CD4-positive, alpha-beta memory T cell (primary cell): ENCODE data around the gene APEX1. TPM values are rescaled to one million over a fixed set of nuclear protein-coding genes. Genes with fewer than 3 reads are reported as not detected.
A peak's percentile ranks its signal among the peaks of the same experiment; 100 is the strongest.
"Not testable (repeated sequence)": the region's sequence is repeated elsewhere in the genome, so short reads cannot be mapped to it uniquely, and the experiment has no call there.

Source experiments
- CTCF ChIA-PET: fragments of 350-600 bp; sonication (Branson Sonifier 250); formaldehyde crosslinking; loops from one replicate; lab custom pipeline; 2021; ENCODE audit warnings: inconsistent platforms; ENCODE audit not compliant: partially characterized antibody; lab: Charles Lee
- POLR2A ChIA-PET: fragments of 350-600 bp; sonication (Branson Sonifier 250); formaldehyde crosslinking; loops from one replicate; lab custom pipeline; 2021; ENCODE audit not compliant: partially characterized antibody; lab: Charles Lee
- DNase-seq, 5 donors: peaks; one replicate each; pipeline versions ENCODE4 v3.0.0 to v3.0.0-alpha.2; 2020 to 2022; ENCODE audit warnings: mixed read lengths in 1 of 5
- H3K27ac ChIP-seq: one replicate; pipeline ENCODE4 v1.7.0; 2013; ENCODE audit warnings: low read depth, low read length
- H3K27me3 ChIP-seq: 2 replicates; pipeline ENCODE4 v1.7.0; 2013; ENCODE audit warnings: mild to moderate bottlenecking, low read length, moderate library complexity; ENCODE audit not compliant: insufficient read depth
- H3K36me3 ChIP-seq: 2 replicates; pipeline ENCODE4 v1.7.0; 2013; ENCODE audit warnings: mild to moderate bottlenecking, low read length, moderate library complexity; ENCODE audit not compliant: insufficient read depth
- H3K4me1 ChIP-seq: 2 replicates; pipeline ENCODE4 v1.7.0; 2013; ENCODE audit warnings: mild to moderate bottlenecking, low read length, moderate library complexity; ENCODE audit not compliant: insufficient read depth
- H3K4me3 ChIP-seq, 2 donors: one replicate each; pipeline ENCODE4 v1.7.0; 2013; ENCODE audit warnings: low read length in 2 of 2, mild to moderate bottlenecking in 1 of 2
- H3K9me3 ChIP-seq, 2 donors: one replicate each; pipeline ENCODE4 v1.7.0; 2013; ENCODE audit warnings: low read length in 2 of 2, control low read depth in 1 of 2; ENCODE audit not compliant: control insufficient read depth in 1 of 2
- H3K27ac Mint-ChIP-seq, 7 donors: one replicate each; pipeline ENCODE4 v1.8.0; 2020 to 2021; ENCODE audit warnings: mixed read lengths in 7 of 7, mild to moderate bottlenecking in 6 of 7, inconsistent platforms in 3 of 7, moderate library complexity in 3 of 7
- H3K27me3 Mint-ChIP-seq, 2 donors: one replicate each; pipeline ENCODE4 v1.8.0; 2020 to 2021; ENCODE audit warnings: mixed read lengths in 2 of 2
- H3K36me3 Mint-ChIP-seq, 2 donors: one replicate each; pipeline ENCODE4 v1.8.0; 2020 to 2021; ENCODE audit warnings: mixed read lengths in 2 of 2, inconsistent platforms in 1 of 2, mild to moderate bottlenecking in 1 of 2
- H3K4me1 Mint-ChIP-seq, 4 donors: one replicate each; pipeline ENCODE4 v1.8.0; 2020 to 2021; ENCODE audit warnings: mixed read lengths in 4 of 4, mild to moderate bottlenecking in 1 of 4
- H3K4me3 Mint-ChIP-seq, 8 donors: one replicate each; pipeline ENCODE4 v1.8.0; 2020 to 2021; ENCODE audit warnings: mixed read lengths in 8 of 8, mild to moderate bottlenecking in 7 of 8, moderate library complexity in 6 of 8, inconsistent platforms in 3 of 8
- H3K9me3 Mint-ChIP-seq, 8 donors: one replicate each; pipeline ENCODE4 v1.8.0; 2020 to 2021; ENCODE audit warnings: mixed read lengths in 8 of 8, mild to moderate bottlenecking in 5 of 8, inconsistent platforms in 3 of 8, moderate library complexity in 1 of 8
- intact Hi-C: fragments of 100-400 bp; cut with micrococcal nuclease; formaldehyde crosslinking; loops from one replicate; pipeline ENCODE4 v1.15.1; 2023
- polyA plus RNA-seq, 2 donors: library from polyadenylated mRNA; unstranded; fragments of 300-500 nt; fragmentation: Illumina TruSeq; gene quantifications; one replicate each; pipeline ENCODE4 v1.2.3, GENCODE V29; 2021
- total RNA-seq, 2 experiments: library from RNA; stranded (reverse); gene quantifications; one replicate each; pipeline ENCODE4 v1.2.3, GENCODE V29; 2021

APEX1 gene
- total and polyA plus RNA-seq, 4 experiments from 2014 or later, result 102 to 144 (median 122) TPM

DNA sequence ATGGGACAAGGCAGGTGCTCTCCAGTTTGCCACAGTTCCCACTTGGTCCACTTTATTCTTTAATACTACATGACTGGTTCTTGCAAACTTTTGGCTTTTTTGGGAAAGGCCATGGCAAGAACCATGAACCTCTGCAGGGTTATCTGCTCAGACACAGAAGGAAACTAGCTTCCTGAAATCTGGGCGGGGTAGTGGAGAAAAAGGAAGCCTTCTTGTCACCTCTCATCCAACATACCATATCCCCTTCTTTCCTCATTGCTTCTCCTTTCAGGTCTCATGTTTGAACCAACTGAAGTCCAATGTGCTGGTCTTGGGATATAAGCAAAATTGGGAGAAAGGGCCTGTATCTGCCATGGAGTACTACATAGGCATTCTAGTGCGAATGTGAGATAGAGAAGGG is 13.6 kb upstream of the APEX1 start:
- ChIA-PET POLR2A (interaction anchor here (1.2 to 2.9 kb wide), 2 partner anchors 13 to 20 kb away, joined by 5 to 9 read pairs; partner anchors contain the start of genes APEX1, OSGEP and PIP4P1), CTCF (interaction anchor here (1.0 to 3.1 kb wide), 2 partner anchors 26 to 114 kb away, joined by 3 to 14 read pairs; no protein-coding TSS in a partner anchor)
- Histone ChIP-seq H3K27me3 (no peaks in the 10 kb centered on the region), H3K4me1 (peaks cover 17% of the 10 kb centered on the region), H3K9me3 (no peaks in the 10 kb centered on the region), H3K36me3 (peaks cover under 1% of the 10 kb centered on the region), H3K27ac (no peak overlapping the region), H3K4me3 (no peak overlapping the region)
- DNase-seq, result no peak
- no peaks in the 10 kb centered on the region for H3K27me3 Mint-ChIP-seq
- no peaks in the 10 kb centered on the region for H3K9me3 Mint-ChIP-seq
- peaks cover 9 to 27% (median 15%) of the 10 kb centered on the region in 4 donors for H3K4me1 Mint-ChIP-seq
- H3K36me3 Mint-ChIP-seq, result peaks cover 1 to 4% of the 10 kb centered on the region in 2 donors
- H3K27ac Mint-ChIP-seq, result peak overlapping the region in 2 of 7 donors; percentile 8 to 16
- no peak overlapping the region for H3K4me3 Mint-ChIP-seq
- intact Hi-C loops, result no loop called here

DNA sequence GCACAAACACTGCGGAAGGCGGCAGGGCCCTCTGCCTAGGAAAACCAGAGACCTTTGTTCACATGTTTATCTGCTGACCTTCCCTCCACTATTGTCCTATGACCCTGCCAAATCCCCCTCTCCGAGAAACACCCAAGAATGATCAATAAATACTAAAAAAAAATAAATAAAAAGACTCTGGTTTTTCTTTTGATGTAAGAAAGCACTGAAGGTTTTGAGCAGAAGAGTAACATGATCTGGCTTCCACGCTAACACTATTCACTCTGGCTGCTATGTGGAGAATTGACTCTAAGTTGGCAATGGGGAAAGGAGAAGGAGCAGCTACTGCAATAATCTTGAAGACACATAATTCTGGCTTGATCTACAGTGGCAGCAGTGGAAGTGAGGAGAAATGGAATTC is 11.4 kb upstream of the APEX1 start:
- H3K4me3 ChIP-seq, intact Hi-C loops, H3K27me3 Mint-ChIP-seq, DNase-seq, H3K27me3 ChIP-seq, POLR2A ChIA-PET, H3K27ac Mint-ChIP-seq, H3K27ac ChIP-seq, H3K9me3 Mint-ChIP-seq, H3K9me3 ChIP-seq, H3K4me3 Mint-ChIP-seq: not testable (repeated sequence)
- CTCF ChIA-PET, result interaction anchor here (2.9 kb wide), 1 partner anchor 29 kb away, joined by 8 read pairs; no protein-coding TSS in a partner anchor
- Histone ChIP-seq H3K4me1 (peaks cover 17% of the 10 kb centered on the region), H3K36me3 (peaks cover 22% of the 10 kb centered on the region)
- Mint-ChIP-seq H3K4me1 (peaks cover 9 to 27% (median 15%) of the 10 kb centered on the region in 4 donors), H3K36me3 (peaks cover 19 to 22% of the 10 kb centered on the region in 2 donors)

DNA sequence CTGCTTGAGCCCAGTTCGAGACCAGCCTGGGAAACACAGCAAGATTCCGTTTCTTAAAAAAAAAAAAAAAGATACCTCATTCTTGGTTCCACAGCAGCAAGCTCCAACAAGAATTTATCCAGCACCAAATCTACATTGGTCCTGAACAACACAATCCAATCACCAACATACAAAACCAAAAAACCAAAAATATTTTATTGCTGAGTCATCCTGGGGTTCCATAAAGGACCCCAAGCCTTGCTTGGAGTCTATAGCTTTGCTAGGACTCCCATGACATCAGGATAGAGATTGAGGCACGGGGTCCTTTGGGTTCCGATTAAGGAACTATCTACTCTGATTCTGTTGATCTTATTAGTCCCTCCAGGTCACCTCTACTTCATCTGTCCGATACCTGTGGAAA is 8.1 kb upstream of the APEX1 start:
- no peak overlapping the region for H3K27ac Mint-ChIP-seq
- Histone ChIP-seq H3K36me3 (peaks cover 48% of the 10 kb centered on the region), H3K4me3 (no peak overlapping the region), H3K4me1 (no peaks in the 10 kb centered on the region), H3K27me3 (no peaks in the 10 kb centered on the region), H3K27ac (no peak overlapping the region), H3K9me3 (no peaks in the 10 kb centered on the region)
- no peaks in the 10 kb centered on the region for H3K27me3 Mint-ChIP-seq
- H3K4me1 Mint-ChIP-seq, result peaks cover 0 to 5% (median 3%) of the 10 kb centered on the region in 4 donors
- intact Hi-C loops, result no loop called here
- POLR2A ChIA-PET, result no interaction called here
- H3K9me3 Mint-ChIP-seq, result no peaks in the 10 kb centered on the region
- H3K4me3 Mint-ChIP-seq, result no peak overlapping the region
- peaks cover 40 to 41% of the 10 kb centered on the region in 2 donors for H3K36me3 Mint-ChIP-seq
- CTCF ChIA-PET, result no interaction called here
- DNase-seq, result no peak

DNA sequence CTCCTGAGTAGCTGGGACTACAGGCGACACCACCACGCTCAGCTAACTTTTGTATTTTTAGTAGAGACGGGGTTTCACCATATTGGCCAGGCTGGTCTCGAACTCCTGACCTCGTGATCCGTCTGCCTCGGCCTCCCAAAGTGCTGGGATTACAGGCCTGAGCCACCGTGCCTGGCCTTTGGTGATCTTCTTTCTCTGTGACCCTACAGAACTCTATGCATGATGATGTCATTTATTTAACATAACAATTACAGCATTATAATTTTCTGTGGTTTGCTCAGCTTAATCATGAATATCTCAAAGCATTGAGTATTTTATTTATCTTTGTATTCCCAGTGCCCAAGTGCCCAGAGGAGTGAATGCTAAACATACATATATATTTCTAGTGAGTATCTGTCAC is 2.2 kb upstream of the APEX1 start:
- H3K27ac Mint-ChIP-seq, result peak overlapping the region in 3 of 7 donors; percentile 27 to 79 (median 65)
- peaks cover 2 to 11% (median 7%) of the 10 kb centered on the region in 4 donors for H3K4me1 Mint-ChIP-seq
- H3K36me3 Mint-ChIP-seq, result peaks cover 38 to 52% of the 10 kb centered on the region in 2 donors
- ChIA-PET CTCF (interaction anchor here (0.9 to 1.7 kb wide), 3 partner anchors 39 to 125 kb away, joined by 6 read pairs; partner anchors contain the start of gene TEP1), POLR2A (interaction anchor here (0.7 to 4.7 kb wide), 5 partner anchors 9 to 229 kb away, joined by 3 to 51 read pairs (median 5); partner anchors contain the start of genes PARP2 and TEP1)
- H3K27ac ChIP-seq, H3K27me3 ChIP-seq, H3K9me3 Mint-ChIP-seq, H3K9me3 ChIP-seq, intact Hi-C loops, H3K4me3 ChIP-seq, DNase-seq, H3K27me3 Mint-ChIP-seq: not testable (repeated sequence)
- Histone ChIP-seq H3K4me1 (peaks cover 38% of the 10 kb centered on the region), H3K36me3 (peaks cover 57% of the 10 kb centered on the region)
- peak overlapping the region in 6 of 8 donors; percentile 16 to 62 (median 50) for H3K4me3 Mint-ChIP-seq

DNA sequence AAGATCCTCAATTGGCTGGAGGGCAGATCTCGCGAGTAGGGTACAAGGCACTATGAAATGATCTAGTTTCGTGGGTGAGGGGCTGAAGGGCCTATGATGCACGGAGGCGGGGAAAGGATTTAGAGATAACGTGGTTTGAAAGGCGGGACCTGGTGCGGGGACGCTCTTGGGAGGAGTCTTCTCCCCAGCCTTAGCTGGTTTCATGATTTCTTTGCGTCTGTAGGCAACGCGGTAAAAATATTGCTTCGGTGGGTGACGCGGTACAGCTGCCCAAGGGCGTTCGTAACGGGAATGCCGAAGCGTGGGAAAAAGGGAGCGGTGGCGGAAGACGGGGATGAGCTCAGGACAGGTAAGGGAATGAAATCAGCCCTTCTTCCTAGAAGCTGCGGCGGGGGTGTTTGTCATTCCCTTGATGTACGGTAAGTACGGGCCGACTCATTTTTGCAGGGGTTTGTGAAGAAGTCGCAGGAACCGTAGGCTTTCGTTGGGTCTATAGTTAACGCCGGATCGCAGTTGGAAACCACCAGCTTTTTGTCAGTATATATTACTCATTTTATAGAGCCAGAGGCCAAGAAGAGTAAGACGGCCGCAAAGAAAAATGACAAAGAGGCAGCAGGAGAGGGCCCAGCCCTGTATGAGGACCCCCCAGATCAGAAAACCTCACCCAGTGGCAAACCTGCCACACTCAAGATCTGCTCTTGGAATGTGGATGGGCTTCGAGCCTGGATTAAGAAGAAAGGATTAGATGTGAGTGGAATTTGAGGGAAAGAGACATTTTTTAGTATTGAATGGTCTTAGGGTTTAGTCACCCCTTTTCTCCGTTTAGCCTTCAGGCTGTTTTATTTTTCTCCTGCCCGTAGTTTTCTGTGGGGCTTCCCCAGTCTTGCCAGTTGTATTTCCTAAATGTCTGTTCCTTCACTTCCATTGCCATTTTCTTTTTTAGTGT is 602 bp downstream of the APEX1 start:
- POLR2A ChIA-PET, result interaction anchor here (0.8 to 4.7 kb wide), 23 partner anchors 14 to 1000 kb away, joined by 3 to 71 read pairs (median 6); partner anchors contain the start of genes CHD8, PARP2, PNP and RNASE4
- Mint-ChIP-seq H3K27me3 (no peaks in the 10 kb centered on the region), H3K36me3 (peaks cover 36 to 43% of the 10 kb centered on the region in 2 donors), H3K4me1 (peaks cover 11 to 27% (median 21%) of the 10 kb centered on the region in 4 donors), H3K9me3 (no peaks in the 10 kb centered on the region), H3K27ac (no peak overlapping the region), H3K4me3 (no peak overlapping the region)
- no peaks in the 10 kb centered on the region for H3K27me3 ChIP-seq
- CTCF ChIA-PET, result interaction anchor here (1.1 to 2.6 kb wide), 11 partner anchors 11 to 158 kb away, joined by 3 to 15 read pairs (median 5); partner anchors contain the start of gene PNP
- H3K36me3 ChIP-seq, result peaks cover 54% of the 10 kb centered on the region
- H3K9me3 ChIP-seq, result no peaks in the 10 kb centered on the region
- H3K4me3 ChIP-seq, result peak overlapping the region; percentile 70 to 99
- H3K4me1 ChIP-seq, result peaks cover 62% of the 10 kb centered on the region
- peak overlapping the region; percentile 89 for H3K27ac ChIP-seq
- intact Hi-C loops, result loop anchor here (1.0 kb wide), 4 partner anchors 14 to 228 kb away; partner anchors contain the start of genes PNP and TEP1
- DNase-seq, result peak in 1 of 5 donors; percentile 93

DNA sequence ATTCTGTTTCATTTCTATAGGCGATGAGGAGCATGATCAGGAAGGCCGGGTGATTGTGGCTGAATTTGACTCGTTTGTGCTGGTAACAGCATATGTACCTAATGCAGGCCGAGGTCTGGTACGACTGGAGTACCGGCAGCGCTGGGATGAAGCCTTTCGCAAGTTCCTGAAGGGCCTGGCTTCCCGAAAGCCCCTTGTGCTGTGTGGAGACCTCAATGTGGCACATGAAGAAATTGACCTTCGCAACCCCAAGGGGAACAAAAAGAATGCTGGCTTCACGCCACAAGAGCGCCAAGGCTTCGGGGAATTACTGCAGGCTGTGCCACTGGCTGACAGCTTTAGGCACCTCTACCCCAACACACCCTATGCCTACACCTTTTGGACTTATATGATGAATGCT is 1.9 kb downstream of the APEX1 start:
- peaks cover 18 to 34% (median 28%) of the 10 kb centered on the region in 4 donors for H3K4me1 Mint-ChIP-seq
- peaks cover 34 to 45% of the 10 kb centered on the region in 2 donors for H3K36me3 Mint-ChIP-seq
- intact Hi-C loops, result no loop called here
- no peaks in the 10 kb centered on the region for H3K9me3 ChIP-seq
- CTCF ChIA-PET, result interaction anchor here (1.5 to 2.6 kb wide), 2 partner anchors 13 to 16 kb away, joined by 5 to 12 read pairs; partner anchors contain the start of gene PNP
- H3K27ac ChIP-seq, result no peak overlapping the region
- DNase-seq, result no peak
- no peaks in the 10 kb centered on the region for H3K27me3 Mint-ChIP-seq
- H3K36me3 ChIP-seq, result peaks cover 48% of the 10 kb centered on the region
- no peaks in the 10 kb centered on the region for H3K27me3 ChIP-seq
- POLR2A ChIA-PET, result interaction anchor here (2.2 to 4.7 kb wide), 4 partner anchors 13 to 227 kb away, joined by 10 to 71 read pairs (median 32); partner anchors contain the start of genes PARP2, PNP and RNASE4
- H3K4me3 ChIP-seq, result no peak overlapping the region
- no peaks in the 10 kb centered on the region for H3K9me3 Mint-ChIP-seq
- H3K4me3 Mint-ChIP-seq, result peak overlapping the region in 1 of 8 donors; percentile 23
- H3K4me1 ChIP-seq, result peaks cover 64% of the 10 kb centered on the region
- H3K27ac Mint-ChIP-seq, result peak overlapping the region in 3 of 7 donors; percentile 18 to 76 (median 67)
